ENCODE results near the gene BCAS3.

DNA sequence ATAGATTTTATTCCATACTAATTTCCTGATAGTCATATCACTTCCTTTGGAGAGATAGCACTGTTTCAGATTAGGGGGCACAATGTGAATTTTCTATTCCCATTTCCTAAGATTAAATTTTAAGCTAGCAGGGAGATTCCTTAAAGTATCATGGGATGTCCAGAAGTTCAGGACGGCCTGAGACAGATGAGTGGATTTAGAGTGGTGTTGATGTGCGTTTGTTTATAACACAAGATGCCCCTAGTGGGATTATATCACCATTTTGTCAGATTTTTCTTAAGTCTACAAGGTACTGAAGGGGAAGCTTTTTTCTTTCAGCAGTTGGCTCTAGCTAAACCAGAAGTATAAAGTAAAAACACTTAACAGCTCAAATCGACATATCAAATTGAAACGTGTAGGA lies 538.4 kb downstream of the BCAS3 start:
- no peak for TF ChIP-seq GATA2 (IDR thresholded peaks at IDR 0.05; ENCODE audit: low read depth, low read length)
- TF ChIP-seq GATA3 (IDR thresholded peaks at IDR 0.05; ENCODE audit: low read depth, low read length), result no peak

Measured in SH-SY5Y (cell line).